ENCODE data around the gene CLP1.

The CLP1 gene

GRCh38 chr11:57657194-57658022 lies at the start of gene CLP1:
Gene CLP1 (plus strand): TSS chr11:57657762. CDS start chr11:57659477, 1,715 bp downstream.
- peak; percentile 97 for DNase-seq

- DNase-seq, result no peak
Observed at GRCh38 chr11:57610170-57610569, 47.4 kb upstream of the CLP1 start.

- DNase-seq, result no peak
Observed at GRCh38 chr11:57614234-57614772, 43.3 kb upstream of the CLP1 start.

GRCh38 chr11:57615308-57615707 lies 42.3 kb upstream of the CLP1 start:
- no peak for DNase-seq

GRCh38 chr11:57616595-57616994 lies 41.0 kb upstream of the CLP1 start:
- no peak for DNase-seq

- DNase-seq, result no peak
Observed at GRCh38 chr11:57618438-57618837, 39.1 kb upstream of the CLP1 start.

GRCh38 chr11:57619331-57619730 lies 38.2 kb upstream of the CLP1 start:
- DNase-seq, result no peak

GRCh38 chr11:57620467-57620866 lies 37.1 kb upstream of the CLP1 start:
- DNase-seq, result no peak

GRCh38 chr11:57622263-57622662 lies 35.3 kb upstream of the CLP1 start:
- no peak for DNase-seq

- DNase-seq, result no peak
Observed at GRCh38 chr11:57624864-57625263, 32.7 kb upstream of the CLP1 start.

- no peak for DNase-seq
Observed at GRCh38 chr11:57626895-57627294, 30.7 kb upstream of the CLP1 start.

- DNase-seq, result no peak
Observed at GRCh38 chr11:57630171-57630570, 27.4 kb upstream of the CLP1 start.

GRCh38 chr11:57632116-57632515 lies 25.4 kb upstream of the CLP1 start:
- no peak for DNase-seq

GRCh38 chr11:57633394-57634070 lies 24.0 kb upstream of the CLP1 start:
- DNase-seq, result no peak

- DNase-seq, result no peak
Observed at GRCh38 chr11:57634311-57634710, 23.3 kb upstream of the CLP1 start.

- no peak for DNase-seq
Observed at GRCh38 chr11:57635246-57635645, 22.3 kb upstream of the CLP1 start.

GRCh38 chr11:57637626-57638004 lies 19.9 kb upstream of the CLP1 start:
- no peak for DNase-seq

- DNase-seq, result peak; percentile 89
Observed at GRCh38 chr11:57638005-57638781, 19.4 kb upstream of the CLP1 start.

- DNase-seq, result no peak
Observed at GRCh38 chr11:57638811-57639320, 18.7 kb upstream of the CLP1 start.

GRCh38 chr11:57639321-57640067 lies 18.1 kb upstream of the CLP1 start:
- no peak for DNase-seq

- DNase-seq, result no peak
Observed at GRCh38 chr11:57640068-57640800, 17.3 kb upstream of the CLP1 start.
